ENCODE results near the gene PRDM16. TPM values are rescaled to one million over a fixed set of nuclear protein-coding genes. Genes with fewer than 3 reads are reported as not detected.

PRDM16 gene
- total and polyA plus RNA-seq, 2 experiments from 2014 or later: 0.14 to 0.16 TPM

DNA sequence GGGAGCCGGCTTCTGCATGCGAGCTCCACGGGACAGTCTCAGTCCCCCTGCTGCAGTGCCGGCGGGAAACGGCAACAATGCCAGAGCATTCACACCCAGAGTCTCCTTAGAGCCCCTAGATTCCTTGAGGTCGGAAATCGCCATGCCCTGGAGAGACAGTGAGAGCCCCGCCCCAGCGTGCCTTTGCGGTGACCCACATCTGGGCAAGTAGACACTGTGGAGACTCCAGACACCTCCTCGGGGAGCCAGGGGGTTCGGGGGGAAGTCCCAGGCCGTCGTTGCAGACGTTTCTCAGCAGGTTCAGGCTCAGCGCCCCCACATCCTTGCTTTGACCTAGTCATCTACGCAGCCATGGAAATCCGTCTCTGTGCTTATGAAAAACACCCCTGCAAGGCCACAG is 304.2 kb downstream of the PRDM16 start:
- Histone ChIP-seq H3K27ac (ENCODE audit: low read depth) (no peak overlapping the region), H3K9me2 (ENCODE audit: insufficient read depth) (no peaks in the 10 kb centered on the region), H2AFZ (no peak overlapping the region), H3K4me3 (no peak overlapping the region), H4K20me1 (replicated peaks; ENCODE audit: insufficient read depth) (no peaks in the 10 kb centered on the region), H3K36me3 (ENCODE audit: insufficient read depth) (no peaks in the 10 kb centered on the region), H3F3A (replicated peaks; ENCODE audit: low read depth) (no peaks in the 10 kb centered on the region), H3K4me1 (ENCODE audit: insufficient read depth) (peaks cover 4% of the 10 kb centered on the region; the same call in 1 of the 2 replicates), H3K27me3 (ENCODE audit: insufficient read depth) (no peaks in the 10 kb centered on the region), H3K79me2 (replicated peaks; ENCODE audit: insufficient read depth) (no peaks in the 10 kb centered on the region), H3K4me2 (no peak overlapping the region)
- Mint-ChIP-seq H3K36me3 (ENCODE audit: low read depth) (no peaks in the 10 kb centered on the region), H3K4me1 (peaks cover 17% of the 10 kb centered on the region), H3K9me3 (no peaks in the 10 kb centered on the region; the same call in 2 of the 3 replicates), H3K27ac (no peak overlapping the region), H3K27me3 (ENCODE audit: insufficient read depth, low read depth, poor library complexity) (no peaks in the 10 kb centered on the region), H3K4me3 (no peak overlapping the region)
- no peak for TF ChIP-seq EZH2phosphoT487 (IDR thresholded peaks at IDR 0.05; ENCODE audit: unreplicated experiment)
- TF ChIP-seq ETS1 (IDR thresholded peaks at IDR 0.05): no peak
- no peak for TF ChIP-seq ZNF331 (CRISPR knock-in tag; IDR thresholded peaks at IDR 0.05; ENCODE audit: low read depth)
- no peak for ATAC-seq
- no peak for DNase-seq (ENCODE audit: low spot score)

- no peak overlapping the region for H2AFZ ChIP-seq
- no peak for ATAC-seq
- H4K20me1 ChIP-seq (replicated peaks; ENCODE audit: insufficient read depth): no peaks in the 10 kb centered on the region
- H3K4me3 ChIP-seq: no peak overlapping the region
- no peaks in the 10 kb centered on the region for H3K36me3 Mint-ChIP-seq (ENCODE audit: low read depth)
- H3K4me2 ChIP-seq: no peak overlapping the region
- no peak overlapping the region for H3K27ac Mint-ChIP-seq
- peaks cover 4% of the 10 kb centered on the region; the same call in 1 of the 2 replicates for H3K4me1 ChIP-seq (ENCODE audit: insufficient read depth)
- H3K4me1 Mint-ChIP-seq: peaks cover 10% of the 10 kb centered on the region
- no peaks in the 10 kb centered on the region for H3K79me2 ChIP-seq (replicated peaks; ENCODE audit: insufficient read depth)
- H3K27ac ChIP-seq (ENCODE audit: low read depth): no peak overlapping the region
- H3K9me3 Mint-ChIP-seq: no peaks in the 10 kb centered on the region; the same call in 2 of the 3 replicates
- no peaks in the 10 kb centered on the region for H3F3A ChIP-seq (replicated peaks; ENCODE audit: low read depth)
- no peak overlapping the region for H3K4me3 Mint-ChIP-seq
- DNase-seq (ENCODE audit: low spot score): no peak
- H3K27me3 ChIP-seq (ENCODE audit: insufficient read depth): no peaks in the 10 kb centered on the region
- no peaks in the 10 kb centered on the region for H3K36me3 ChIP-seq (ENCODE audit: insufficient read depth)
- no peaks in the 10 kb centered on the region for H3K27me3 Mint-ChIP-seq (ENCODE audit: insufficient read depth, low read depth, poor library complexity)
- H3K9me2 ChIP-seq (ENCODE audit: insufficient read depth): no peaks in the 10 kb centered on the region
- no peak for TF ChIP-seq ETS1 (IDR thresholded peaks at IDR 0.05)
- TF ChIP-seq EZH2phosphoT487 (IDR thresholded peaks at IDR 0.05; ENCODE audit: unreplicated experiment): no peak
- TF ChIP-seq ZNF114 (CRISPR knock-in tag; IDR thresholded peaks at IDR 0.05): no peak
- TF ChIP-seq STAT1 (IDR thresholded peaks at IDR 0.05; ENCODE audit: unreplicated experiment): no peak
- no peak for TF ChIP-seq NANOG (IDR thresholded peaks at IDR 0.05; ENCODE audit: borderline replicate concordance)
- no peak for TF ChIP-seq ZNF331 (CRISPR knock-in tag; IDR thresholded peaks at IDR 0.05; ENCODE audit: low read depth)
- no peak for TF ChIP-seq EZH2 (IDR thresholded peaks at IDR 0.05; ENCODE audit: low read depth, unreplicated experiment)
- TF ChIP-seq, protein P1, sequence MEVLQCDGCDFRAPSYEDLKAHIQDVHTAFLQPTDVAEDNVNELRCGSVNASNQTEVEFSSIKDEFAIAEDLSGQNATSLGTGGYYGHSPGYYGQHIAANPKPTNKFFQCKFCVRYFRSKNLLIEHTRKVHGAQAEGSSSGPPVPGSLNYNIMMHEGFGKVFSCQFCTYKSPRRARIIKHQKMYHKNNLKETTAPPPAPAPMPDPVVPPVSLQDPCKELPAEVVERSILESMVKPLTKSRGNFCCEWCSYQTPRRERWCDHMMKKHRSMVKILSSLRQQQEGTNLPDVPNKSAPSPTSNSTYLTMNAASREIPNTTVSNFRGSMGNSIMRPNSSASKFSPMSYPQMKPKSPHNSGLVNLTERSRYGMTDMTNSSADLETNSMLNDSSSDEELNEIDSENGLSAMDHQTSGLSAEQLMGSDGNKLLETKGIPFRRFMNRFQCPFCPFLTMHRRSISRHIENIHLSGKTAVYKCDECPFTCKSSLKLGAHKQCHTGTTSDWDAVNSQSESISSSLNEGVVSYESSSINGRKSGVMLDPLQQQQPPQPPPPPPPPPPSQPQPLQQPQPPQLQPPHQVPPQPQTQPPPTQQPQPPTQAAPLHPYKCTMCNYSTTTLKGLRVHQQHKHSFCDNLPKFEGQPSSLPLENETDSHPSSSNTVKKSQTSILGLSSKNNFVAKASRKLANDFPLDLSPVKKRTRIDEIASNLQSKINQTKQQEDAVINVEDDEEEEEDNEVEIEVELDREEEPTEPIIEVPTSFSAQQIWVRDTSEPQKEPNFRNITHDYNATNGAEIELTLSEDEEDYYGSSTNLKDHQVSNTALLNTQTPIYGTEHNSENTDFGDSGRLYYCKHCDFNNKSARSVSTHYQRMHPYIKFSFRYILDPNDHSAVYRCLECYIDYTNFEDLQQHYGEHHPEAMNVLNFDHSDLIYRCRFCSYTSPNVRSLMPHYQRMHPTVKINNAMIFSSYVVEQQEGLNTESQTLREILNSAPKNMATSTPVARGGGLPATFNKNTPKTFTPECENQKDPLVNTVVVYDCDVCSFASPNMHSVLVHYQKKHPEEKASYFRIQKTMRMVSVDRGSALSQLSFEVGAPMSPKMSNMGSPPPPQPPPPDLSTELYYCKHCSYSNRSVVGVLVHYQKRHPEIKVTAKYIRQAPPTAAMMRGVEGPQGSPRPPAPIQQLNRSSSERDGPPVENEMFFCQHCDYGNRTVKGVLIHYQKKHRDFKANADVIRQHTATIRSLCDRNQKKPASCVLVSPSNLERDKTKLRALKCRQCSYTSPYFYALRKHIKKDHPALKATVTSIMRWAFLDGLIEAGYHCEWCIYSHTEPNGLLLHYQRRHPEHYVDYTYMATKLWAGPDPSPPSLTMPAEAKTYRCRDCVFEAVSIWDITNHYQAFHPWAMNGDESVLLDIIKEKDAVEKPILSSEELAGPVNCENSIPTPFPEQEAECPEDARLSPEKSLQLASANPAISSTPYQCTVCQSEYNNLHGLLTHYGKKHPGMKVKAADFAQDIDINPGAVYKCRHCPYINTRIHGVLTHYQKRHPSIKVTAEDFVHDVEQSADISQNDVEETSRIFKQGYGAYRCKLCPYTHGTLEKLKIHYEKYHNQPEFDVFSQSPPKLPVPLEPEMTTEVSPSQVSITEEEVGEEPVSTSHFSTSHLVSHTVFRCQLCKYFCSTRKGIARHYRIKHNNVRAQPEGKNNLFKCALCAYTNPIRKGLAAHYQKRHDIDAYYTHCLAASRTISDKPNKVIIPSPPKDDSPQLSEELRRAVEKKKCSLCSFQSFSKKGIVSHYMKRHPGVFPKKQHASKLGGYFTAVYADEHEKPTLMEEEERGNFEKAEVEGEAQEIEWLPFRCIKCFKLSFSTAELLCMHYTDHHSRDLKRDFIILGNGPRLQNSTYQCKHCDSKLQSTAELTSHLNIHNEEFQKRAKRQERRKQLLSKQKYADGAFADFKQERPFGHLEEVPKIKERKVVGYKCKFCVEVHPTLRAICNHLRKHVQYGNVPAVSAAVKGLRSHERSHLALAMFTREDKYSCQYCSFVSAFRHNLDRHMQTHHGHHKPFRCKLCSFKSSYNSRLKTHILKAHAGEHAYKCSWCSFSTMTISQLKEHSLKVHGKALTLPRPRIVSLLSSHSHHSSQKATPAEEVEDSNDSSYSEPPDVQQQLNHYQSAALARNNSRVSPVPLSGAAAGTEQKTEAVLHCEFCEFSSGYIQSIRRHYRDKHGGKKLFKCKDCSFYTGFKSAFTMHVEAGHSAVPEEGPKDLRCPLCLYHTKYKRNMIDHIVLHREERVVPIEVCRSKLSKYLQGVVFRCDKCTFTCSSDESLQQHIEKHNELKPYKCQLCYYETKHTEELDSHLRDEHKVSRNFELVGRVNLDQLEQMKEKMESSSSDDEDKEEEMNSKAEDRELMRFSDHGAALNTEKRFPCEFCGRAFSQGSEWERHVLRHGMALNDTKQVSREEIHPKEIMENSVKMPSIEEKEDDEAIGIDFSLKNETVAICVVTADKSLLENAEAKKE (CRISPR knock-in tag; IDR thresholded peaks at IDR 0.05): no peak
These were observed 304.9 kb downstream of the PRDM16 start for GRCh38 chr1:3373700-3374405.

Measured in GM23338 (cell line).